GM12878 (cell line): Measurements from ENCODE around the gene CUL4A. TPM values are rescaled to one million over a fixed set of nuclear protein-coding genes. Genes with fewer than 3 reads are reported as not detected.

Experiments
- ATAC-seq: fragments of 200-7000 bp; cut with Tn5 transposase; 3 replicates; pipeline ENCODE4 v1.9.1; 2020; ENCODE audit warnings: mild to moderate bottlenecking, moderate library complexity
- BruUV-seq: library from RNA; stranded (reverse); fragments of 400-500 nt; replicated peaks from 2 replicates; lab custom pipeline; 2021; lab: Mats Ljungman, UMichigan
- CTCF ChIA-PET: fragments of 300-600 bp; sonication (Branson Sonifier 250); formaldehyde crosslinking; extraction: SDS; loops from one replicate; lab custom pipeline; 2021; ENCODE audit warnings: inconsistent platforms; lab: Yijun Ruan, JAX
- POLR2A ChIA-PET: fragments of 350-600 bp; formaldehyde crosslinking; extraction: SDS; loops from one replicate; lab custom pipeline; 2021; ENCODE audit warnings: inconsistent platforms; lab: Charles Lee
- RAD21 ChIA-PET: fragments of 300-600 bp; sonication (Branson Sonifier 250); formaldehyde crosslinking; loops from one replicate; lab custom pipeline; 2023; ENCODE audit warnings: antibody characterized with exemption; ENCODE audit not compliant: unreplicated experiment; lab: Charles Lee
- SMC1A ChIA-PET: fragments of 300-600 bp; sonication (Branson Sonifier 250); formaldehyde crosslinking; loops from one replicate; lab custom pipeline; 2023; ENCODE audit not compliant: unreplicated experiment, uncharacterized antibody; lab: Charles Lee
- DNase-seq: peaks from one replicate; pipeline ENCODE4 v3.0.0-alpha.2; 2011; ENCODE audit warnings: low read depth, low spot score
- FAIRE-seq: peaks from 3 replicates; lab custom pipeline; 2011; peaks lifted over from hg19 to GRCh38; lab: Jason Lieb, UNC
- H2AFZ ChIP-seq: 2 replicates; pipeline ENCODE4 v1.6.0; 2011; ENCODE audit warnings: low read depth, low read length, control low read depth; ENCODE audit not compliant: control insufficient read depth
- H3K27ac ChIP-seq: 2 replicates; pipeline ENCODE4 v1.5.1; 2011; ENCODE audit warnings: control low read depth; ENCODE audit not compliant: control insufficient read depth, insufficient read depth
- H3K27me3 ChIP-seq, 2 experiments: replicated peaks in 1 of 2; 2 replicates each; pipeline versions ENCODE4 v1.6.0 to v1.6.1; 2011; ENCODE audit warnings: low read length in 1 of 2; ENCODE audit not compliant: control insufficient read depth in 2 of 2, insufficient read depth in 2 of 2
- H3K36me3 ChIP-seq, 2 experiments: 2 replicates each; pipeline ENCODE4 v1.5.1; 2011; ENCODE audit warnings: low read length in 1 of 2; ENCODE audit not compliant: control insufficient read depth in 2 of 2, insufficient read depth in 2 of 2
- H3K4me1 ChIP-seq: 2 replicates; pipeline ENCODE4 v1.6.1; 2011; ENCODE audit warnings: mild to moderate bottlenecking, low read length, moderate library complexity, mixed read lengths; ENCODE audit not compliant: control insufficient read depth, insufficient read depth
- H3K4me2 ChIP-seq: 2 replicates; pipeline ENCODE4 v1.6.0; 2011; ENCODE audit warnings: control low read depth; ENCODE audit not compliant: control insufficient read depth, insufficient read depth
- H3K4me3 ChIP-seq: fragments of 200-600 bp; sonication (generic); 2 replicates; pipeline ENCODE4 v1.5.1; 2016
- H3K79me2 ChIP-seq: 2 replicates; pipeline ENCODE4 v1.6.0; 2011; ENCODE audit warnings: low read length; ENCODE audit not compliant: control insufficient read depth, insufficient read depth
- H3K9ac ChIP-seq: 2 replicates; pipeline ENCODE4 v1.8.0; 2011; ENCODE audit warnings: low read length, control low read depth, mixed read lengths; ENCODE audit not compliant: control insufficient read depth, insufficient read depth
- H3K9me3 ChIP-seq: replicated peaks from 3 replicates; pipeline ENCODE4 v1.5.1; 2011; ENCODE audit warnings: mild to moderate bottlenecking, low read length; ENCODE audit not compliant: control insufficient read depth, insufficient read depth
- H4K20me1 ChIP-seq: 2 replicates; pipeline ENCODE4 v1.6.0; 2011; ENCODE audit not compliant: control insufficient read depth, insufficient read depth
- DPF2 ChIP-seq: fragments of 450-650 bp; IDR thresholded peaks from 2 replicates; pipeline ENCODE4 v1.6.1; 2017; ENCODE audit warnings: mild to moderate bottlenecking
- RB1 ChIP-seq: fragments of 450-650 bp; formaldehyde crosslinking; IDR thresholded peaks from 2 replicates; pipeline ENCODE4 v1.6.1; 2017; ENCODE audit warnings: mild to moderate bottlenecking, borderline replicate concordance
- RELB ChIP-seq: fragments of 450-650 bp; IDR thresholded peaks from 2 replicates; pipeline ENCODE4 v1.6.1; 2017; ENCODE audit warnings: low read depth, mild to moderate bottlenecking, moderate library complexity
- SIX5 ChIP-seq: IDR thresholded peaks from 2 replicates; pipeline ENCODE4 v1.6.1; 2011; ENCODE audit warnings: mild to moderate bottlenecking, low read depth, low read length, moderate library complexity; ENCODE audit not compliant: severe bottlenecking
- TARDBP ChIP-seq: IDR thresholded peaks from 2 replicates; pipeline ENCODE4 v1.6.1; 2016; ENCODE audit warnings: borderline replicate concordance
- WGBS: methylation state at CpG from one replicate; pipeline ENCODE4 v1.1.6; 2016; ENCODE audit warnings: low lambda C conversion rate; ENCODE audit not compliant: insufficient replicate concordance, insufficient coverage; ENCODE audit errors: missing lambda C conversion rate; 5-methylcytosine and 5-hydroxymethylcytosine counted together
- in situ Hi-C: fragments of 300-500 bp; cut with MboI; formaldehyde crosslinking; loops from 9 replicates; pipeline ENCODE4 v1.14.3; 2018; ENCODE audit warnings: mixed read lengths
- intact Hi-C: fragments of 100-400 bp; cut with micrococcal nuclease; formaldehyde crosslinking; loops from one replicate; pipeline ENCODE4 v1.14.2; 2022; ENCODE audit not compliant: unreplicated experiment
- polyA plus RNA-seq, 11 experiments: library from polyadenylated mRNA; depleted of rRNA in 4 of 11; unstranded in 6 of 11; stranded (reverse) in 5 of 11; fragments of >200 nt; fragmentation: Nextera tagmentation in 4 of 11; fragmentation: Illumina TruSeq in 1 of 11; extraction: Ambion mirVana in 4 of 11; extraction: Trizol in 1 of 11; gene quantifications; 1 replicate in 1 of 11; 2 replicates in 10 of 11; pipeline versions ENCODE4 v1.2.1 to v1.2.3, GENCODE V29; 2011 to 2016; ENCODE audit warnings: inconsistent platforms in 2 of 11, missing spikeins in 2 of 11, low read depth in 1 of 11
- total RNA-seq, 4 experiments: library from RNA; depleted of rRNA in 3 of 4; stranded (reverse); fragments of >200 nt in 3 of 4; fragmentation: Illumina TruSeq in 1 of 4; extraction: Trizol in 1 of 4; gene quantifications; 2 replicates each; pipeline versions ENCODE4 v1.2.1 to v1.2.3, GENCODE V29; 2013 to 2021

CUL4A gene
- total and polyA plus RNA-seq, 10 of the 15 experiments (the other 5 are each of a cell fraction or from before 2014, with no cell fraction given) = 19.7 to 74.3 (median 55.6) TPM

GRCh38 chr13:113231306-113232207, 22.1 kb downstream of the CUL4A start:
- FAIRE-seq (no peak), DNase-seq (no peak), ATAC-seq (no peak; the same call in 2 of the 3 replicates)
- Histone ChIP-seq H4K20me1 (no peaks in the 10 kb centered on the region), H3K36me3 (peaks cover 13 to 26% of the 10 kb centered on the region in 2 experiments; a peak in 3 of 4 replicates), H3K9me3 (no peaks in the 10 kb centered on the region), H3K4me2 (no peak overlapping the region), H3K4me3 (no peak overlapping the region), H3K4me1 (no peaks in the 10 kb centered on the region), H3K79me2 (no peaks in the 10 kb centered on the region), H3K27me3 (no peaks in the 10 kb centered on the region), H3K27ac (no peak overlapping the region), H3K9ac (no peak overlapping the region), H2AFZ (no peak overlapping the region)
- intact Hi-C loops (no loop called here), in situ Hi-C loops (no loop called here)
- 81% methylated on average over 13 of the region's 14 CpGs for WGBS
- no peak for TF ChIP-seq RELB
- TF ChIP-seq TARDBP = no peak
- TF ChIP-seq SIX5 = no peak
- no peak for TF ChIP-seq RB1
- TF ChIP-seq DPF2 = no peak
- RAD21 ChIA-PET = no interaction called here
- TSS peak; percentile 4 for BruUV-seq
- SMC1A ChIA-PET = no interaction called here
- CTCF ChIA-PET = interaction anchor here (0.6 kb wide), 1 partner anchor 320 kb away, joined by 3 read pairs; no protein-coding TSS in a partner anchor
- POLR2A ChIA-PET = no interaction called here
